Activated CD4-positive, alpha-beta T cell treated with anti-CD3 and anti-CD28 coated beads for 48 hours (primary cell): ENCODE data around the gene ZNF787.

Source experiments
- DNase-seq: peaks from one replicate; pipeline ENCODE4 v3.0.0-alpha.2; 2020

Gene ZNF787

DNA sequence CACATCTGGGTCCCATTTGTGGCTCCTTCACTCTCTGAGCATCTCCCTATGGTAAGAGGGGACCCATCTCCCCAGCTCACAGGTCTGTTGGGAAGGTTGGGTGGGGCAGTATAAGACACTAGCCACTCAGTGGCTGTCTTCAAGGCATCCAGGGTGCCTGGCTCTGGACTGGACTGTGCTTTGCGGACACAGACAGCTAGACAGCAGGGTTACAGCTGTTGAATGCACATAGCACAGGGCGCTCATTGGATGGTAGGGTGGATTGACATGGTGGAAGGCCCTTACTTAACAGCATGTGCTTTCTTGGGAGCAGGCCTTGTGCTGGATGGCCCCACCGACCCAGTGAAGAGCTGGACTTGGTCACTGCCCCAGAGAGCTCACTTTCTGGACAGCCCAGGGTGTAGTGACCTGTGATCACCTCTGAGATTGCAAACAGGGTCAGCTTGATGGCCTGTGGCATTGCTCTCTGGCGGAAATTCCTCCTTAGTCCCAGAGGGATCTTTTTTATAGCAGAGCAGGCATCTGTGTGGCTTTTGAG lies 21.9 kb upstream of the ZNF787 start:
- no peak for DNase-seq

DNA sequence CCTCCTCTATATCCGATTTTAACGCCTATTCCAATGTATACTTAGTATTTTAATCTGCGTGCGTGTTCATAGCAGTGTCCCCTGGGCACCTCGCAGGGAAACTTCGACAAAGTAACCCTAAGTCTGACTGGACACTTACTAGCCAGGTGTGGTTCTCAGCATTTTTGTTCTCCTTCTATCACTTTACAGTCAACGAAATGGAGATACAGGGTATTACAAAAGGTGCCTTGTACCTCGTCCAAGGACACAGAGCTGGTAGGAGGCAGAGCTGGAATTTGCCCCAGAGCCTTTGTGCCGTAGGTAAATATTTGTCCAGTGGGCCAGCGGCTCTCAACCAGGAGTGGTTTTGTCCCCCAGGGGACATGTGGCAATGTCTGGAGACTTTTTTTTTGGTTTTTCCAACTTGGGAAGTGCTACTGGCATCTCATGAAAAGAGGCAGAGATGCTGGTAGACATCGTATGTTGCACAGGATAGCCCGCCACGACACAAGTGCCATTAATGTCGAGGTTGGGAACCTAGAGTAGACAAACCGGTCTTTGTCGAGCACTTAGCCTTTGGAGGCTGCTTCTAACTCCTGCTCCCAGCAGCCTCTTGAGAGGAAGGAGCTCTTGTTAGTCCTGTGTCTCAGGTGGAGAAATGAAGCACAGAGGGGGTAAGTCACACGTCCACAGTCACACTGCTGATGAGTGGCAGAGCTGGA lies 21.1 kb upstream of the ZNF787 start:
- DNase-seq = no peak

DNA sequence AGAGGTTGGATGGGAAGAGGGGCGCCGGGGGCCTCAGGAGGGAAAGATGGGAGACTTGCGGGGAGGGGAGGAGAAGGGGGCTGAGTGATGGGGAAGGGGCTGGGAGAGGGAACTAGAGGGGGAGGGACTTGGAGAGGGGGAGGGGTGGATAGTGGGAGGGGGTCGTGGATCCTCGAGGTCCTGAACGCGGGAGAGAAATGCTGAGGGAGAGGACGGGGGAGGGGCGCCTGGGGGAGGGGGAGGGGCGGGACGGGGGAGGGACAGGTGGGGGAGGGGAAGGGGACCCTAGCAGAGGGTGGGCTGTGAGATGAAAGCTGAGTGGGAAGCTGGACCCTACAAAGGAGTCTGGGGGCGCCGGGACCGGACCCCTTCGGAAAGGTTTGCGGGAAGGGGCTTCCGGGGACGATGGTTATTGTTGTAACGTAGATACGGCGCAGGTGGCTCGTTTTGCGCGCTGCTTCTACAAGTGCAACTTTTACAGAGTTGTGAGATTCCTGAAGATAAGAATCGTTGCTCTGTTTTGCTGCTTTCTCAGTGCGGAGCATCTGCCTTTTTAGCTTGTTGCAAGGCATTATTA lies 20.4 kb upstream of the ZNF787 start:
- peak; percentile 41 for DNase-seq

DNA sequence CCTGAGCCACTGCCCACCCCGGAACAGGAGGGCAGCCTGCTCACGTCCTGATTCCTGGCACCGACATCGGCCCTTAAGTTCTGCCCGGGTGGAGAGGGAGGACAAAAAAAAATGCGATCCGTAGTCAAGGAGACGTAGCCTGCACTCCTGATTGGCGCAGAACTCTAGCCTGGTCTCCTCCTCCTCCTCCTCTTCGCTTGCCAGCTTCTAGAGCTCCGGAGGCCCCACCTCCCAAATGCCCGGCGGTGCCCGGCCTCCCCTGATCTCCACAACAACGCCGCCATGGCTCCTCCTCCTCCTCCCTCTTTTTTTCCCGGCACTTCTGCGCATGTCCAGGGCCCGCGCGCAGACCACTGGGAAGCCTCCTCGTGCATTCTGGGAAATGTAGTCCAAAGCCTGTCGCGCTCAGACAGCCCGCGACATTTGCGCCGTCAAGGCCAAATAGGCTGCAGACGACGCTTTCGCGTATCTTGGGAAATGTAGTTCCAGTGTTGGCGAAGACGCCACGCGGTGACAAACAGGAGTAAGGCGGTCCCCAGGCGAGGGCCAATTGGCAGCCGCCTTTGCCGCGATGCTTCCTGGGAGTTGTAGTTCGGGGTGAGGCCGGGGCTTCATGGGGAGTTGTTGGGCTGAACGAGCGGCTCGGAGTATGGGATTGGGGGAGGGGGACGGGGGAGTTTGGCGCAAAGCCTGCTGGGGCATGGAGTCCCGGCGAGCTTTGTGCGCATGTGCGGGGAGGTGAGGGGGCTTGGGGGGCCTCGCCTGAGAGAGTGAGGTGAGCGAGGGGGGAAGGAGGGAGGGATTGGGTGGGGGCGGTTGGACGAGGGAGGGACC lies 19.7 kb upstream of the ZNF787 start, which contains the start of gene ZNF444:
Gene ZNF444, plus strand, starts transcription at position 705 of the 834 bp plus-strand sequence. CDS start 5,625 bp downstream, outside the sequence.
- DNase-seq = peak; percentile 99

DNA sequence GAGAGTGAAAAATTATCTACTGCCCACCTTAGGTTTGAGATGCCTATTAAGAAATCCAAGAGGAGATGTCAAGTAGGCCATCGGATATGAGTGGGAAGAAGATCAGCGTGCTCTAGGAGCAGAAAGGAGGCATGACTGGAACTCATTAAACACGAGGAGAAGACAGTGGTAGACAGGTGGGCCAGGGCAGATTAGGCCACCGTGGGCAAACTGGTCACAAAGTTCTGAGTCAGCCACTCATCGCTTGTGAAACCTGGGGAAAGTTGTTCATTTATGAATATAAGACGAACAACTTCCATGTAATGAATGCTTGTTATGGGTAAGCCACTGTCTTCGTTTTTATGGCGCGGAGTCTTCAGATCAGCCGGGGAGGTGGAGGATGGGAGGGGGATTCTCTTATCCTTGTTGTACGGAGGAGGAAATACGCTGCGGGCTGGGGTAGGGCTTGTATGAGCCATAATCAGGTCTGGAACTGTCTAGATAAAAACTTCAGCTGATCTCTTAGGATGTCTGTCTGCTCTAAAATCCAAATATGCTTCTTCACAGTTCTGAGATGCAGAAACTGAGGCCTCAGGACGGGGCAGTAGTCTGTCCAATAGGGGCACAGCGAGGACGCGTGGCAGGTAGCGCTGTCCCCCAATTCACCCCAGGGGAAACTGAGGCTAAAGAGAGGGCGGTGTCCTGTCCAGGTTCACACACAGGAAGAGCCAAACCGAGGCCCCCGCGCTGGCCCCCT lies 18.9 kb upstream of the ZNF787 start:
- DNase-seq = peak; percentile 30

DNA sequence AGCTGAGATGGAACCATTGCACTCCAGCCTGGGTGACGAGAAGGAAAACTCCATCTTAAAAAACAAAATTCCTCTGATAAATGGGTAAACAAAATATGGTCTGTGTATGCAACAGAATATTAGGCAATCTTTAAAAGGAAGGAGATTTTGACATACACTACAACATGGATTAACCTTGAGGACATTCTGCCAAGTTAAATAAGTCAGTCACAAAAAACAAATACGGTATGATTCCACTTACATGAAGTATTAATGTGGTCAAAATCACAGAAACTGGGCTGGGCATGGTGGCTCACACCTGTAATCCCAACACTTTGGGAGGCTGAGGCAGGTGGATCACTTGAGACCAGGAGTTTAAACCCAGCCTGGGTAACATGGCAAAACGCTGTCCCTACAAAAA lies 17.0 kb upstream of the ZNF787 start:
- no peak for DNase-seq

DNA sequence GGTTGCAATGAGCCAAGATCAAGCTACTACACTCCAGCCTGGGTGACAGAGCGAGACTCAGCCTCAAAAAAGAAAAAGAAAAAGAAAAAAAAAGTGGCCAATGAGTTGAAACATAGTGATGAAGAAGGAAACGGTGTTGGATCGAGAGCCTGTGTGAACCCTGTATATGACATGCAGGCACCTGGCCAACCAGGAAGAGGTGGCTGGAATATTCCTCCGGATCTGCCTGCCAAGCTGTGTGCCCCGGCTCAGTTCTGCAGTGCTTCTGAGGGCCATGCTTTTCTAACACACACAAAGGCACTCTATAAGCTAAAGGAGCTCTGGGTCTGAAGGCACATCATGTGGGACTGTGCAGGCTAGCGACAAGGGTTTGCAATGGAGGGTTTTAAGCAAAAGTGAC lies 16.3 kb upstream of the ZNF787 start:
- no peak for DNase-seq

DNA sequence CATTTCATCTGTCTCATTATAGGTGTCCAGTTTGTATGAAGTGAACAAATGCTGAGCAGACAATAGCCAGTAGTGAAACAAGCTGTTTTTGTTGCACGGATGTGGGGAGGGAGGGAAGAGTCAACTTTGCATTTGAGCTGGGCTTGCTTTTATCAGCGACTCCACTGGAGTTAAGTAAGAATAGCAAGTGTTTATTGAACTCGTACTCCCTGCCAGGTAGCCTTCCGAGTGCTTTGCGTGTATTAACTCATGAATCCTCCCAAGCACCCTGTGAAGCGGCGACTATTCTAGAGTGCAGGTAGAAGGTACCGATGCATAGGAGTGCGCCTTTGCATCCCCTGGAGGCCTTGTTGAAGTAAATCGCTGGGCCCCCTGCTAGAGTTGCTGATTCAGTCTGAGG lies 15.3 kb upstream of the ZNF787 start:
- DNase-seq = no peak

DNA sequence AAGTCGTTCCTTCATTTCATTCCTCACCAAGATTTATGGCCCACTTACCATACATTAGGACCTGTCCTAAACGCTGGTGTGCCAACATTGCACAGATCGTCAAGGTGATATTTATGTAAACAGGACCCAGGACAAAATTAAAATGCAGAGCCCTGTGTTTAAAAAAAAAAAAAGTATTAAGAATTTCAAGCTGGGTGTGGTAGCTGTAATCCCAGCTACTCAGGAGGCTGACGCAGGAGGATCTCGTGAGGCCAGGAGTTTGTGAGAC lies 13.5 kb upstream of the ZNF787 start:
- DNase-seq = no peak

DNA sequence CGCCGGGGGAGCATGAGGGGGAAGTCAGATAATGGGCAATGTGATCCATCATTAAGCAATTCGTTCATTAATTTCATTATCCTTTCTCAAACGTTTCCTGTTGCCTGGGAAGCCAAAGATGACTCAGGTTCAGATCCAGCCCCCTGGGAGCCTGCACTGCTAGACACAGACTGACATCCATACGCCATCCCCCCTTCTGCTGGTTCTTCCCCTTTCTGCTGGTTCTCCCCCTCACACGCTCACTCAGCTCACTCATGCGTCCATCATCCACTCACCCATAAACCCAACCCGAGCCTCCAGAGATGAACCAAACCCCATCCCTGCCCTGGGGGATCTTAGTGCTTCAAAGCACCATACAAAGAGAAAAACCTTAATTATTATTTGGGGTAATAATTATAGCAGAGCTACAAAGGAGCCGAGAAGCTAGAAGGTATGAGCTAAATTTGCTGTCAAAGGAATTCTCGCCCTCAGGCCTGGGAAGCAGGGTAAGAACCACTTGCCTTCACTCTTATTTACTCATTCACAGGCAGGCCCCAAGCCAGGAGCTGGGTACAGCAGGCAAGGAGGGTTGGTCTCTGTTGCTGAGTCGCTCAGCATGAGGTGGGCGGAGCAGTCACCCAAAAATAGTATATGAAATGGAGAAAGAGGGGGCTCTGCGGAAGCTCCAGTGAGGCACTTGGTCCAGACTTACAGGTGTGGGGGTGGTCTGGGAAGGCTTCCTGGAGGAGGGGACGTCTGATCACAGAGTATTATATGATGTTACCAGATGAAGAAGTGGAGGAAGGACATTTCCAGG lies 13.0 kb upstream of the ZNF787 start:
- DNase-seq = no peak

DNA sequence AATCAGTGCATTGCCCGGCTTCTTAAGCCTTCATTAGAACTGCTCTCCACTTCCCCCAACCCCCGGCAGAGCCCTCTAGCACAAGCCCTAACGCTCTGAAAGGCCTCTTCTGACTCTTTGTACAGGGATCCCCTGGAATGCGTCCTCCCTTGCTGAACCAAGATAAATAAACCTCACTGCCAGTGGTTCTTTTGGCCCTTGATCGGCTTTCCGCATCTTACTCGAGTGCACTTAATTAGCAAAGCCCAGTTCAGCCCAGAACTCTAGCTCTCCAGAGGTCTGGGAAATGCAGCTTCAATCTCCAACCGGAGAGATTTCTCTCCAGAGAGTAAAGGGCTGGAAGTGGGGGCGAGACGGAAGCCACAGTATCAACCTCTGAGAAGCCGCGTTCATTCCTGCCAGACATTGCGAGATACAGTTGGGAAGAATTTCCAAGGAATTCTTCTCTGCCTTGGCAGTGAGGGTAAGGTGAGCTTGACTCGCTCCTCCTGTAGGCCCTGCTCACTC lies 11.3 kb upstream of the ZNF787 start:
- DNase-seq = no peak

DNA sequence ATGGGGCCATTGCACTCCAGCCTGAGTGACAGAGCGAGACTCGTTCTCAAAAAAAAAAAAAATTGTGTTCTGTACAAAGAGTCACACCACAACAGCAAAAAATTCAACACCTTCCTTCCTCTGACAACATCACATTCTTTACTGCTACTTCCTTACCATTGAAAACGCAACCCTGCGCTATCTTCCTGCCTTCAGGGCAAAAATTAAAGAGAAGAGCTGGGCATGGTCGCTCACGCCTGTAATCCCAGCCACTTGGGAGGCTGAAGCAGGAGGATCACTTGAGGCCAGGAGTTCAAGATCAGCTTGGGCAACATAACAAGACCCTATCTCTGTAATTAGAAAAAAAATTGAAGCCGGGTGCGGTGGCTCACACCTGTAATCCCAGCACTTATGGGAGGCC lies 10.6 kb upstream of the ZNF787 start:
- no peak for DNase-seq

DNA sequence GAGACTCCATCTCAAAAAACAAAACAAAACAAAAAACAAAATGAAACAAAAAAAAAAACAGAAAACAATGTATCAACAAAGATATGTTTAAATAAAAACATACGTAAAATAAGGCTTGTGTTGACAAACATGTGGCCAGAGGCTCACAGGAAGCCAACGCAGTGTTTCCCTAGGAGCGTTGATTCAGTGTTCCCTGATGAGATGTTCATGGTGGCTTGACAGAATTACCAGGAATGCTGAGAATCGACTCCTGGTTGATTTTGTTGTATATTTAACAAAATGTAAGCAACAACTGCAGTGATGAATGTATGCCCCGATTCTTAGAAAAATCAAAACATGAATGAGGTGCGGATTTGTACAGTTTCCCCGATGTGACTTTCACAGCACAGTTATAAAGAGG lies 8.9 kb upstream of the ZNF787 start:
- DNase-seq = no peak

DNA sequence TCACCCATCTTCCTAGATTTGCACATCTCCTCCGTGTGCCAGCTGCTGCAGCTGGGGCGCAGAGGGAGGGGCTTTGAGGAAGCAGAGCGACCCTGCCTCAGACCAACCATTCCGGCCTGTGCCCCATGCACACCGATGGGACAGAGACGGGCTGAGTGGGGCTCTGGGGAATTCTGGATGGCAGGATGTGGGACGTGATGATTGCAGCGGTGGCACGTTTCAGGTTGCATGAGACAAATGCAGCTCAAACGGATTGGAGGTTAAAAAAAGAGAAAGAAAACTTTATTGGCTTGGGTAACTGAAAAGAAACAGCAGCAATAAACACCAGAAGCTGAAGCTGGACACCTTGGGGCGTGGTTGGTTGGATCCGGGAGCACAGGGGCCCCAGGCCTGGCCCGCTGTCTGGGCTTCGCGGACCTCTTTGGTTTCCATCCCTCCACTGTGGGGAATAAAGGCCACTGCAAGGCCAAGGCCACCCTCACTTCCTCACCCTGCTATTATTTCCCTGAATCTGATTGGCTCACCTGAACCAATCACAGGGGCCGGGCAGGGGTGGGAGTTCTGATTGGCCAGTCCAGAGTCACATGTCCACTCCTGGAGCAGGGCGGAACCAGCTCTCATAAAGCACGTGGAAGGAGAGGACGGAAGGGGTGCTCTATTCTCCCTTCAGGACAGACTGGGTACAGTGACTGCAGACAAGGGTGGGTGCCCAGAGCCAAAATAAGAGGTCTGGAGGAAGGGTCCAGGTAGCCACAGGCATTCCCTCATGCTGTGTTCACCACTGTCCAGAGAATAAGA lies 6.1 kb upstream of the ZNF787 start:
- no peak for DNase-seq

DNA sequence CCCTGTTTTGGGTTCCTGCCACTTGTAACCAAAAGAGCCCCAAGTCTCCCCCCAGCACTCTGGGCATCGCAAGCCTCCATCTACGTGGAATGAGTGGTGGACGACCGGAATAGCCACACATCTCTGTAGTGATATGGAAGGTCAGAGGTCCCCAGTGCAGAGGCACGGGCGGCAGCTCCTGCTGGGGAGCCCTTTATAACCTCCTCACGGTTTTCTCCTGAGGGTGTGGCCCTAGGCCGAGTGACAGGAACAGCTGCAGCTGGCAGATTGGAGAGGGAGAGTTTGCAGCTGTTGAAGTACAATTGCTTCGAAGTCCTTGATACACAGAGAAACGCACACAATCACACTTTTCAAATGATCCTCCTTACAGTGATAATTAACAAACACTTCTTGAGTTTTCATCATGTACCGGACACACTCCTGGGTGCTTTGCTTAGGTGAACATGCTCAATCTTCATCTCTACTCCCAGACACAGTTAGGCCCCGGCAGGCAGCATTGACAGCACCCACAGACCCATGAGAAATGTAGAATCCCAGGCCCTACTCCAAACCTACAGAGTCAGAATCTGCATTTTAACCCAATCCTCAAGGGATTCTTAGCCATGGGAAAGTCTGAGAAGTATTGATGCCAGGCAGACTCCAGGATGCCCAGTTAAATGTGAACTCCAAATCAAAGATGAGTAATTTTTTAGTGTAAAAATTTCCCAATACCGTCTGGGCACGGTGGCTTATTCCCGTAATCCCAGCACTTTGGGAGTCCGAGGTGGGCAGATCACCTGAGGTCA lies 4.9 kb upstream of the ZNF787 start:
- no peak for DNase-seq

DNA sequence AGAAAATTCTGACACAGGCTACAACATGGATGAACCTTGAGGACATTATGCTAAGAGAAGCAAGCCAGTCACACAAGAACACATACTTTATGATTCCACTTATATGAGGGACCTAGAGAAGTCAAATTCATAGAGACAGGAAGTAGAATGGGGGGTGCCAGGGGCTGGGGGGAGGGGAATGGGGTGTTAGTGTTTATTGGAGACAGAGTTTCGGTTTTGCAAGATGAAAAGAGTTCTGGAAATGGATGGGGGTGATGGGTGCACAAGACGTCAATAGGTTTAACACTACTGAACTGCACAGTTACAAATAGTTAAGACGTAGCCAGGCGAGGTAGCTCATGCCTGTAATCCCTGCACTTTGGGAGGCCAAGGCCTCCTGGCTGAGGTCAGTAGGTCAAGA lies 3.5 kb upstream of the ZNF787 start:
- DNase-seq = no peak

DNA sequence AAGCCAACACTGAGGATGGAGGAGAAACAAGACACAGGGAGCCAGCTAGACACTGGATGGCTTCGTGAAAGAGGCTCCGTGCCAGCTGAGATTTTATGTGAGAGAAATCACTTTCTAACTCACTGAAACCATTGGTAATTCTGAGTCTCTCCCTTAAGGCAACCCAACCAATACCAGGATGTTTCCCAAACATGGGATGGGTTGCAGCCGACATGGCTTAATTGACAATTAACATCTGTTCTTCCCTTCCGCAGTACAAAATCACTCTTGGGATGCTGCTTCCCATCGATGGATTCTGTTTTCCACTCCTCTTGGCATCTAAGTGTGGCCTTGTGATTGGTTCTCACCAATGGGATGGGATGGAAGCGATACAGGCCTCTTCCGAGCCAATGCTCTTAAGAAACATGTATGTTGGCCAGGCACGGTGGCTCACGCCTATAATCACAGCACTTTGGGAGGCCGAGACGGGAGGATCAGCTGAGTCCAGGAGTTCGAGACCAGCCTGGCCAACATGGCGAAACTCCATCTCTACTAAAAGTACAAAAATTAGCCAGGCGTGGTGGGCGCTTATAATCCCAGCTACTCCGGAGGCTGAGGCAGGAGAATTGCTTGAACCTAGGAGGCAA lies 2.3 kb upstream of the ZNF787 start:
- no peak for DNase-seq

DNA sequence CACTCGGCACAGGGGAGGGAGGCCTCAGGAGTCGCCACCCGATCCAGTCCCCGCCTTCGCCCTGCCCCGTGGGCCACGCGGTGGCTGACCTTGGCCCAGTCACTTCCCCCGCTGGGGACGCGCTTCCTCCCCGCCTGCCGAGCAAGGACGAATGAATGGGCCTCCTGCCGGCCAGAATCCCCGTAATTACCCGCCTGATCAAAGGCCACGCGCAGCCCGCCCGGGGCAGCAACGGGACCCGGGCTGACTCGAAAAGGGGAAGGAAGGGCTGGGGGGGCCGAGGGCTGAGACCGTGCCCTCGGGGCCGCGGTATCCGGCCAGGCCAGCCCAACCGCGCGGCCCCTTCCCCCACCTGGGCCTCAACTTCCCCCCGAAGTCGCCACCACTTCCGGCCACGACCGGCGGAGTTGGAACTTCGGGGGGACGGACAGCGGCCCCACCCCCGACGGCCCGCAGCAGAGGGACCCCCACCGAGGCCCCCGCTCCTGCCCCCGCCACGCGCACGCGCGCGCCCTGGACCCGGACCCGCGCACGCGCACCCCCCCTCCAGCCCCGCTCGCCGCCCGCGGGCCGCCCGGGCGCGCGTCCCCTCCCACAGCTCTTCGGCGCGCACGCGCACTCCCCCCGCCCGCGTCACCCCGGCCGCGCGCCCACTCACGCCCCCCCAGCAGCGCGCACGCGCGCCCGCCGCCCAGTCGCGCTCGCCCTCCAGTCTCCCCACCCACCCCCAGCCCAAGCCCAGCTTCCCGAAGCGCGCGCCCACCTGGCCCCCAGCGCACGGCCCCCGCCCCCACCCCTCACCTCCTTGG lies 520 bp downstream of the ZNF787 start:
- peak; percentile 83 for DNase-seq

DNA sequence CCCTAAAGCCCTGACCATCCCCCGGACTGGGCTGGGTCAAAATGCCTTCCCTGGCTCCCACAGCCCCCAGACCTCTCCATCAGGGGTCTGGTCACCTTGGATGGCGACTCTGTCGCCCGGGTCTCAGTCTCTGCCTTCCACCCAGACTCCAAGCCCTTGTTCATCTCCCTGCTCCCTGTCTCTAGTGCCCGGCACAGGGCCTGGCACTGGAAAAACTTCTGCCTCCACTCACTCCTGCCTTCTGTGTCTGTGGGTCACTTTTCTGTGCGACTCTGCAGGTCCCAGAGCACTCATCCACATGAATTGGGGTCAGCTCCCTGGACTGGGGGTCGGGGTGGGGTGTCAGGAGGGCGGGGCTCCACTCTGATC lies 1.1 kb downstream of the ZNF787 start:
- no peak for DNase-seq
